CD4-positive, alpha-beta T cell treated with Interferon gamma for 1 hour (primary cell): ENCODE results near the gene CACNA2D4.
"Not testable (repeated sequence)": the region's sequence is repeated elsewhere in the genome, so short reads cannot be mapped to it uniquely, and the experiment has no call there.

Experiments used
- DNase-seq: peaks from one replicate; pipeline ENCODE4 v3.0.0-alpha.2; 2020

Gene CACNA2D4

DNA sequence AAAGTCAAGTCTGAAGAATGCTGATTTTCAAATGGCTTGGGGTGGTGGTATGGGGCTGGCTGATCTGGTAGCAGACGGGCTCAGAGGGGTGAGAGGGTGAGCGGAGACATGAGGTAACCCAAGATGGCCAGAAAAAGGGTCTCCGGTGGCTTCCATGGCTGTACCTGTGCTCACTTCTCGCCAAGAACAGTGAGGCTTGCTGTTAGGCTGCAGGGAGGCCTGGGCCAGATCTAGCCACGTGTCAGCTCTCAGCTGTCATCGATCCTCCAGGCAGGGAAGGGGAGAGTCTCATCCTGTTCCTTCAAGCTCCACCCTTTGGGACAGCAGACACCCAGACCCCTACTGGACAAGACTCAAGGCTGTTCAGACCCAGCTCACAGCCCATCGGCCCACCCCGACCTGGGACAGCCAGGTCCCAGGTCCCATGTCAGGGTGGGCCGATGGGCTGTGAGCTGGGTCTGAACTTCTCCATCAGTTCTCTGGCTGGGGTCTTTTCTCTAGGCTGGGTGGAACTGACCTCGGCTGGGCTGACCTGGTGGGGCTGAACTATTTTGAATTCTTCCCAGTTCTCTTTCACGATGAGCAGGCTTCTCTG is 89.0 kb downstream of the CACNA2D4 start:
- no peak for DNase-seq

GRCh38 chr12:1828856-1829255 is 89.6 kb downstream of the CACNA2D4 start:
- DNase-seq, result no peak

GRCh38 chr12:1827826-1828805 is 90.3 kb downstream of the CACNA2D4 start:
- no peak for DNase-seq

GRCh38 chr12:1826867-1827705 is 91.4 kb downstream of the CACNA2D4 start:
- no peak for DNase-seq

GRCh38 chr12:1826401-1826800 is 92.1 kb downstream of the CACNA2D4 start:
- DNase-seq, result no peak

DNA sequence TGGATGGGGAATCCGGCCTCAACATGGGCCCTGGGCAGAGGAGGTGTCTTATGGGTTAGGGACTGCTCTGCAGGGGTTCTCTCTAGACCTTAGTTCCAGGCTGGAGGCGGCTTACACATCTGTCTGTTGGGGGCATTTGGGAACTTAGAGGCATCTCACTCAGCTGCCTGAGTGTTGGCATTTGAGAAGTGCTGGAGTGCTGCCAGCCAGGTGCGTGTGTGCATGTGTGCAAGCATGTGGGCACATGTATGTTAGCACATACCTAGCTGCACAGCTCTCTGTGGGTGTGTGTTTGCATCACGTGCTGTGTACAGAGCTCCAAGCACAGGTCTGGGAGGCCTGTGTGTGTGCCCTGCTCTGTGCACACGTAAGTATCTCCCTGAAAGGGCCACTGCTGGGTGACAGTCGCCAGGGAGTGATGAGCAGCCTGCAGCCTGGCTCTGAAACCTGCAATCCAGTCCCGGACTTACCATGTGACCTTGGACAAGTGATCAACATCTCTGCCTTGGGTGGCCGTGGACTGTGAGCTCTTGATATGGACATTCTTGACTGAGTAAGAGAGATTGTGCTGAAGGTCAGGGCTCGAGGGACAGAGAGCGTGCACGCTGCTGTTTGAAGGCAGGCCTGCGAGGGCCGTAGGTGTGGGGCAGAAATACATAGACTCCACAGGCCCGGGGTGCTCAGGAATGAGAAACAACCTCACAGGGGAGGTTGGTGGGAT is 92.9 kb downstream of the CACNA2D4 start:
- no peak for DNase-seq

GRCh38 chr12:1823237-1823636 is 95.2 kb downstream of the CACNA2D4 start:
- no peak for DNase-seq

DNA sequence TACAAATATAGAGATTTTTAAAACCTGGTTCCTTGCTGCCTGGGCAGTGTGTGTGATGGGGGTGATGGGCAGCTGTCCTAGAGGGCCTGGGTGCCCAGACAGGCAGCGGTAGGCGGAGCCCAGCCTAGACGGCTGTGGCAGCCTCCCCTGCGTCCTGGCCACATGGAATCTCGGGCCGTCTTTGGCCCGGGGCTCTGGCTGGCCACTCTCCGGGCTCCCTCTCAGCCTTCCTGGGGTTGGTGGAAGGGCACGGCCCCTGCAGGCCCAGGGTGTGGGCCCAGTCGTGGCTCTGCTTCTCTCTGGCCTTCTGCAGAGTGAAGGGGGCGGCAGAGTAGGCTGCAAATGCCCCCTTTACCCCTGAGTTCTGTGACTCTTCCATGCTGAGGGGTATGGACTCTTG is 95.8 kb downstream of the CACNA2D4 start:
- no peak for DNase-seq

DNA sequence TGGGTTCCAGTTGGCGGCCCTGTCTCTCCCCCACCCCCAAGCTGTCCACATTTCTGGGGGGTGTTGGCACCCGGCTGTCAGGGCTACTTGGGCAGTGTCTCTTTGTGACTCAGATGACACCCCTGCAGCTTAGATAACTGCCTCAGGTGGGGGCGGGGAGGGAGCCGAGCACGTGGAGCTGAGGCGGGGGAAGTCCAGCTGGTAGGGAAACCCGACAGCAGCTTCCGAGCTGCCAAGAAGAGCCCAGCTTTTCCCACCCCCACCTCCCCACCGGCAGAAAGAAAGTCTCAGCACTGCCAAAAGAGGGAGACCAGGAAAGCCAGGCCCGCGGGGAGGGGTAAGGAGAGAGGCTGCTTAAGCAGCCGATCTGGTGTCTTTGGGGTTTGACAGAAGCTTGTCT is 96.6 kb downstream of the CACNA2D4 start:
- DNase-seq, result no peak

DNA sequence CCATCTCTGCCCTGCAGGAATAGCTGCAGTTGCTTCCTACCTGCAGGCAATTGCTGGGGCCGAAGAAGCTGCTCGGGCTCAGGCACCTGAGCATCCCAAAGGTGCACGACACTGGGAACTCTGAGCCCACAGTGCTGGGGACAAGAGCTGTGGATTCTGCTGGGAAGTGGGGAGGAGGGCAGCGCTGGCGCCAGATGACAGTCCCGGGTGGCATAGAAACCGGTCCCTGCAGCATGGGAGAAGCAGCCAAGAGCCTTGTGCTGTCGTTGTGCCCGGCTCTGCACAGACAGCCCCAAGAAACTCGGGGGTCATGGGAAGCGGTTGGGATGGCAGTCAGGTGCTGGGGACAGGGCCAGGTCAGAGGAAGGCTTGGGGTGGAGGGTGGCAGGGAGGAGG is 97.6 kb downstream of the CACNA2D4 start:
- no peak for DNase-seq

- no peak for DNase-seq
Observed at GRCh38 chr12:1820191-1820895, 98.1 kb downstream of the CACNA2D4 start, which contains the start of gene LRTM2. LRTM2 (plus strand) TSS chr12:1820565; CDS start chr12:1828149, 7,584 bp downstream.

DNA sequence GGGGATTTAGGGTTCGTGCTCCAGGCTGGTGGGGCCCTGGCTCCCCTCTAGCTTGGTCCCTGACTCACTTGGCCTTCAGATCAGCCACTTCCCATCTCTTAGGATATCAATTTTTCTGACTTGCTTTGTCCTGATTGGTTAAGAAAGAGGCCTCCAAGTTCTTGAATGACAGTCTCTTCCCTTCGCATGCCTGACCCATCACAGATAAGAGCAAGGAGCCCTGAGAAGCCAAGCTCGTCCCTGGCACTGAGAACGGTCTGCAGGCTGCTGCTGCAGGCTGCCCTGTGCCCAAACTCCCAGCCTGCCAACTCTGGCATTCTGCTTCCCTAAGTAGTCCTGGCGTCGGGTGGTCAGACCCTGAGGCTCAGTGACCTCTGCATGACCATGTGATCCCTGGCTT is 98.9 kb downstream of the CACNA2D4 start:
- no peak for DNase-seq

DNA sequence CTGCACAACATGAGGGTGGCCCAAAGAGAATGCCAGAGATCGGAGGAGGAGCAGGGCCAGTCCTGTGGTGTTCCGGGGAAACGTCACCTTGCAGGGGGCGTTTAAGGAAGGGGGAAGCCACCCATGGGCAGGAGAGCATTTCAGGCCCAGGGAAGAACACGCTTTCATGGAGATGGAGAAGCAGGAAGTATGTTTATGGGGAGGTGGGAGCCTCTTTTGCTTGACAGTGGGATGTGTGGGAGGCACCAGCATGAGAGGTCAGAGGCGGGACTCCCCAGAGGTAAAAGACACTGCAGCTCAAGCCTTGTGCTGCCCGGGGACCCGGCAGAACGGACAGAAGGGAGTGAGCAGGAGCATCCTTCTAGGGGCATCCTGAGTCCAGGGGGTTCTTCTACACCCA is 99.4 kb downstream of the CACNA2D4 start:
- no peak for DNase-seq

DNA sequence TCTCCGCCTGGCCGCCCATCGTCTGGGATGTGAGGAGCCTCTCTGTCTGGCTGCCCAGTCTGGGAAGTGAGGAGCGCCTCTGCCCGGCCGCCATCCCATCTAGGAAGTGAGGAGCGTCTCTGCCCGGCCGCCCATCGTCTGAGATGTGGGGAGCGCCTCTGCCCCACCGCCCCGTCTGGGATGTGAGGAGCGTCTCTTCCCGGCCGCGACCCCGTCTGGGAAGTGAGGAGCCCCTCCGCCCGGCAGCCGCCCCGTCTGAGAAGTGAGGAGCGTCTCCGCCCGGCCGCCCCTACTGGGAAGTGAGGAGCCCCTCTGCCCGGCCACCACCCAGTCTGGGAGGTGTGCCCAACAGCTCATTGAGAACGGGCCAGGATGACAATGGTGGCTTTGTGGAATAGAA is 100.5 kb downstream of the CACNA2D4 start:
- not testable (repeated sequence) for DNase-seq

GRCh38 chr12:1816730-1817348 is 101.6 kb downstream of the CACNA2D4 start:
- no peak for DNase-seq

DNA sequence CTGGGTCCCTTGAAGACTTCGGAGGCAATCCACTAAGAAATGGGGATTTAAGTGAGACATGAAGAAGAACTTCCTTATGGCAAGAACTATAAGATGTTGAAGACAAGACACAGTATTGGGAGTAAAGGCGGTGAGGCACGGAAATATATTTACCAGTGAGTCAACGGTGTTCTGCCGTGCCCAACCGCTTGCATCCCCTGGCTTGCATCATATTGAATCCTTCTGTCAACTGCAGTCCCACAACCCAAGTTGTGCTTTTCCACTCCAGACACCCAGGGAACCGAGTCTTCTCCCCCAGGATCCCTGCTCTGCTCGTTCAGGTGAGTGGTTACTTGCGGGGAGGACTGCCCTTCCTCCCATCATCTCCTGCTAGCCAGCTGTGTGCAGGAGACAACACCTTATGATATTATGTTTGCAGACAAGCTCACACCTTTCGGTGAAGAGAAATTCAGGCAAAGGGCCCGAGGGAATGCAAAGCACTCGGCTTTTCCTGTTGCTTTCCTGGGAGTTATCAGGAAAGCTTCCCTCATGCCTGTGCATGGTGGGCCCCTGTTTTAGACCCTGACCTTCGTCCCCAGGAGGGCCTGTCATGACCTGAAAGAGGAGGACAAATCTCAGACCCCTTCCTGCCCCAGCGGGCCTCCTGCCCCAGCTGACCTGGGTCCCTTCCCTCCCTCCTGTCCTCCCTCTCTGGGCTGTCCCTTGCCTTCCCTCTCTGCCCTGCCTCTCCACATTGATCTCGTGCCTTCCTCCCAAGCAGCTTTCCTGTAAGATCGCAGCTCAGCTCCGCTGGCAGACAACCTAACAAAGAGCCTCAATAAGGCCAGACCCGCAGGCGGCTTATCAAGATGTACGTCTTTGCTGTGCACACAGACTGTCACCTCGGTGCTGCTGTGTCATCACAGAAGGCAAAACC is 102.4 kb downstream of the CACNA2D4 start:
- DNase-seq, result no peak

DNA sequence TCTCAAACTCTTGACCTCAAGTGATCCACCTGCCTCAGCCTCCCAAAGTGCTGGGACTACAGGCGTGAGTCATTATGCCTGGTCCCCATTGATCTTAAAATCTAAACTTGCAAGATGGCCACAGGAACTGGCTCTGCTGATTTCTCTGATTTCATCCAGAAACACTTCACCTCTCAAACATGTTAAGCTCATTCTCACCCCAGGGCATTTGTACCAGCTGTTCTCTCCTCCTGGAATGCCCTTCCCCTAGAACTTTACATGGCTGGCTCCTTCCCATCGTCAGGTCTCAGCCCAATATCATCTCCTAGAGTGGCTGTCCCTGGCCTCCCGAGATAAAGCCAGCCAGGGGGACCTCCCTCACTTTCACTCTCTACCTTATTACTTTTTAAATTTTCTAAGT is 103.3 kb downstream of the CACNA2D4 start:
- DNase-seq, result no peak

- no peak for DNase-seq
Observed at GRCh38 chr12:1814266-1814665, 104.2 kb downstream of the CACNA2D4 start.

DNA sequence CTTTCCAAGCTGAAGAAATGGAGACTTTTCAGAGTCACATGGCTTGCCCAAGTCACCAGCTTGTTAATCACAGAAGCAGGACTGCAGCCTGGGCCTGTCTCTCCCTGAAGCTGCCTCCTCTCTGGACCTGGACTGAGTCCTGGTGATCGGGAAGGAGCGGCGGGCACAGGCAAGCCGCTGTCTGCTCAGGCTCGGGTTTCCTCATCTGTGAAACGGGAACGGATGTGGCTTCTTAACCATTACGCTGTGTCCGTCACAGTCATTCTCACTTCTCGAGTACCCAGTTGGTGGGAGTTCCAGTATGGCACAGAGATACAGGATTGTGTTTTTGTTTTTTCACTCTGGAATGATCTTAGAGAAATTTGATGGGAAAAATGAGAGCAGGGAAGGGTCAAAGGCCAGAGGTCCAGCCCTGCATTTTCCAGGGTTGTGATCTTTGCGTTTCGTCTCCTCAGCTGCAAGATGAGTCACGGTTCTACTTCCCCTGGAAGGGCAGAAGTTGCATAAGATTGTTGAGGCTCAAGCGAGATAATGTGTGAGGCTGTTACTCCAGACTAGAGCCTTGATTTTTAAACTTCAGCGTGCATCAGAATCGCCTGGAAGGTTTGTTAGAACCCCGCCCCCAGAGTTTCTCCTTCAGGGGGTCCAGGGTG is 105.7 kb downstream of the CACNA2D4 start:
- peak; percentile 48 for DNase-seq

DNA sequence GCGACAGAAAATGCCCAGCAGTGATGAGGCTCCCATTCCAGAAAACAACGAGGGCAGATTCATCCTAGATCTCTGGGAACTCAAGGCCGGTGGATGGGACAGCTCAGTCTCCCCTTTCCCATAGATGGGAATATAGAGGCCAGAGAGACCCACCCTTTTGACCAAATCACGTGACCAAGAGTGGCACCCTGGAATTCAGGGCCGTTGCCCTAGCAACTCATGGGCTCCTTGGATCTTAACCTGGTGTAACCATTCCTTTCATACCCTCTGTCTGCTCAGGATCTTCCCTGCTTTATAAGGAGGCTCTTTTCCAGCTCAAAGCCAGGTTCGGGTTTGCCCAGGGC is 106.5 kb downstream of the CACNA2D4 start:
- DNase-seq, result no peak
